GM12892 (cell line): ENCODE data around the gene YPEL1.

Experiments used
- POLR2A ChIP-seq: IDR thresholded peaks from 2 replicates; pipeline ENCODE4 v1.6.1; 2011; ENCODE audit warnings: low read depth, low read length, control low read depth
- TAF1 ChIP-seq: IDR thresholded peaks from 2 replicates; pipeline ENCODE4 v1.6.1; 2011; ENCODE audit warnings: low read depth, mild to moderate bottlenecking, control low read depth, low read length, borderline replicate concordance

DNA sequence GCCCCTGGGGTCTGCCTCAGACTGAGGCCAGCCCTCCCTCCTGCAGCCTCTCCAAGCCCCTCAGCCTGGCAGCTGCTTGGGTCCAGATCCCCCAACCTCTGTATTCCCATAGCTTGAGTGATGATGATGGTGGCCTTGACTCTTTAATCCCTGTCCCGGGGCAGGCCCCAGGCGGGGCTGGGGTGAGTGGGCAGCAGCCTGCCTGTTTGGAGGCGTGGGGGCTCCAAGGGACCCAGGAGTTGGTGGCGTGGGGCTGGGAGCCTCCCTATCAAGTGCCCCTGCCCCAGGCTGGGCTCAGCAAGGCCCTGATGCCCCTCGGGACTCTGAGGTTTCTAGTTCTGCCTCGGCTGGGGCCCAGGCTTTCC is 47.3 kb downstream of the YPEL1 start:
- TF ChIP-seq TAF1: no peak
- TF ChIP-seq POLR2A: no peak
